Measurements from ENCODE around the gene RAB40B.

The RAB40B gene

DNA sequence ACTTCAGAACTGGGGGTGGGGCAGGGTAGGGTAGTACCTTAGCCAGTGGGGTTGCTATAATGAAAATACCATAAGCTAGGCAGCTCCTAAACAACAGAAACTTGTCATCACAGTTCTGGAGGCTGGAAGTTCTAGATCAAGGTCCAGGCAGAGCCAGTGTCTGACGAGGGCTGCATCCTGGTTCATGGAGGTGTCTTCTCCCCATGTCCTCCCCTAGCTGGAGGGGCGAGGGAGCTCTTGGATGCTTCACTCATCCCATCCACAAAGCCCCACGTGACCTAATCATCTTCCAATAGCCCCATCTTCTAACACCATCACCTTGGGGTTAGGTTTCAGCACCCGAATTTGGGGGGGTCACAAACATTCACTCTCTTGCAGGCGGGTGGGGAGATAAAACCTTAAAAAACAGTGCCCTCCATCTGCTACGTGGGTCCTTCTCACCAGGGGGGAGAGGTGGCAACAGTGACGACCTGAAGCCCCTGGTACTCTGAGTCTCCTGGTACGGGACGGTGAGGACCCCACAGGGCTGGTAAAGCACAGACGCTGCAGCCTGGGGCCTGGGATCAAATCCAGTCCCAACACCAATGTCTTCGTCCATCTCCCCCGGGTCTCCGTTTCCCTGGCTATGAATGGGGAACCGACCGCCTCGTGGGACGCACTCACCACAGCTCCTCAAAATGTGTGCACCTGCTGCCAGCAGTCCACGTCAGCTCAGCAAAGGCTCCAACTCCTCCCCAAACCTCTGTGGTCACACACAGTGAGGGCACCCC, 22.8 kb downstream of the RAB40B start:
- H3K4me2 ChIP-seq (ENCODE audit: low read depth, low read length): no peak overlapping the region
- no peaks in the 10 kb centered on the region for H3F3A ChIP-seq (ENCODE audit: insufficient read depth, low read length)
- no peaks in the 10 kb centered on the region for H3K27me3 ChIP-seq (replicated peaks; ENCODE audit: insufficient read depth, low read length)
- H3K9ac ChIP-seq (ENCODE audit: low read length): no peak overlapping the region
- H2AFZ ChIP-seq (ENCODE audit: low read length): no peak overlapping the region
- no peaks in the 10 kb centered on the region for H3K79me2 ChIP-seq (ENCODE audit: low read length)
- H3K9me2 ChIP-seq (replicated peaks; ENCODE audit: insufficient read depth, low read length): no peaks in the 10 kb centered on the region
- no peaks in the 10 kb centered on the region for H3K4me1 ChIP-seq (ENCODE audit: low read length)
- H3K36me3 ChIP-seq (replicated peaks; ENCODE audit: insufficient read depth, low read length): no peaks in the 10 kb centered on the region
- no peak overlapping the region for H3K27ac ChIP-seq (ENCODE audit: low read length)
- TF ChIP-seq EZH2phosphoT487 (IDR thresholded peaks at IDR 0.05; ENCODE audit: low read length) (no peak), EZH2 (optimal IDR thresholded peaks at IDR 0.05; ENCODE audit: low read depth, low read length) (no peak)
- TF ChIP-seq, protein P1, sequence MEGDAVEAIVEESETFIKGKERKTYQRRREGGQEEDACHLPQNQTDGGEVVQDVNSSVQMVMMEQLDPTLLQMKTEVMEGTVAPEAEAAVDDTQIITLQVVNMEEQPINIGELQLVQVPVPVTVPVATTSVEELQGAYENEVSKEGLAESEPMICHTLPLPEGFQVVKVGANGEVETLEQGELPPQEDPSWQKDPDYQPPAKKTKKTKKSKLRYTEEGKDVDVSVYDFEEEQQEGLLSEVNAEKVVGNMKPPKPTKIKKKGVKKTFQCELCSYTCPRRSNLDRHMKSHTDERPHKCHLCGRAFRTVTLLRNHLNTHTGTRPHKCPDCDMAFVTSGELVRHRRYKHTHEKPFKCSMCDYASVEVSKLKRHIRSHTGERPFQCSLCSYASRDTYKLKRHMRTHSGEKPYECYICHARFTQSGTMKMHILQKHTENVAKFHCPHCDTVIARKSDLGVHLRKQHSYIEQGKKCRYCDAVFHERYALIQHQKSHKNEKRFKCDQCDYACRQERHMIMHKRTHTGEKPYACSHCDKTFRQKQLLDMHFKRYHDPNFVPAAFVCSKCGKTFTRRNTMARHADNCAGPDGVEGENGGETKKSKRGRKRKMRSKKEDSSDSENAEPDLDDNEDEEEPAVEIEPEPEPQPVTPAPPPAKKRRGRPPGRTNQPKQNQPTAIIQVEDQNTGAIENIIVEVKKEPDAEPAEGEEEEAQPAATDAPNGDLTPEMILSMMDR (IDR thresholded peaks at IDR 0.05; ENCODE audit: low read length): no peak
- no peaks in the 10 kb centered on the region for H4K20me1 ChIP-seq (ENCODE audit: insufficient read depth, low read length)
- no peak for DNase-seq
- H3K4me3 ChIP-seq (ENCODE audit: low read length): no peak overlapping the region
- no peaks in the 10 kb centered on the region for H3K9me3 ChIP-seq (replicated peaks; ENCODE audit: insufficient read depth, low read length)

DNA sequence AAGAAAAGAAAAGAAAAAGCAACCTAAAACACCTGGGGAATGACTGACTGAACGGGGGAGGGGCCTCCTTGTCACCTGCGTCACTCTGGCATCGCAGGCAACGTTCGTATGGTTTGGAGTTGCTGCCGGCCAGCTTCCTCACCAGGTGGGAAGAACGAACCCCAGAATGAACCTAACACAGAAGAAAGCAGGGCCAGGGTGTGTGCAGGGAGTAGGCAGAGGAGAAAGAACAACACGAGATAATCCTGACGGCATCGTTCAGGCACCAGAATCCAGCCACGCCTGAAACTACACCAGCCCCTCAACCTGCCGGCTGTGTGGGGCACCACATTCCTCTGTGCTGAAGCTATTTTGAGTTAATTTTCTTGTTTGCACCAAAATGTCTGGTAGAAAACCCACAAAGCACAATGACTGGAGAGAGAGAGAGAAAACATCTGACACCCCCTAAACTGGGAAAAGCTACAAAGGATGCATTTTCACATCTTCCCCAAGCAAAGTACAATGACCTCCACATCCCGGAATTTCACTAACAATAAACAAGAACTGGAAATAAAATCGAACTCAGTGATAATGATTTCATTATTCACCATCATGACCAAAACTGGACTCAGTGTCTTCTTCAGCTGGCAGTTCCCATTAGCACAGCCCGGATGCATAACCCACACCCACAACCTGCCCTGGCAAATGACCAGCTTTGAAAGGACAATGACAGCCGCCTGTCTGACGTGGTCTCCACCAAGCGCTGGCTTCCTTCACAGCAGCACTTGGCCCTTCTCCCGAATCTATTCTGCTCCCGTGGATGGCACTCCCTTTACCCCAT, 23.6 kb downstream of the RAB40B start:
- no peak overlapping the region for H3K4me2 ChIP-seq (ENCODE audit: low read depth, low read length)
- H2AFZ ChIP-seq (ENCODE audit: low read length): no peak overlapping the region
- H3K27ac ChIP-seq (ENCODE audit: low read length): no peak overlapping the region
- H3K9me2 ChIP-seq (replicated peaks; ENCODE audit: insufficient read depth, low read length): no peaks in the 10 kb centered on the region
- H3K27me3 ChIP-seq (replicated peaks; ENCODE audit: insufficient read depth, low read length): no peaks in the 10 kb centered on the region
- H3K9me3 ChIP-seq (replicated peaks; ENCODE audit: insufficient read depth, low read length): no peaks in the 10 kb centered on the region
- H4K20me1 ChIP-seq (ENCODE audit: insufficient read depth, low read length): no peaks in the 10 kb centered on the region
- H3K9ac ChIP-seq (ENCODE audit: low read length): no peak overlapping the region
- H3K36me3 ChIP-seq (replicated peaks; ENCODE audit: insufficient read depth, low read length): no peaks in the 10 kb centered on the region
- DNase-seq: no peak
- H3K79me2 ChIP-seq (ENCODE audit: low read length): no peaks in the 10 kb centered on the region
- no peak overlapping the region for H3K4me3 ChIP-seq (ENCODE audit: low read length)
- no peaks in the 10 kb centered on the region for H3K4me1 ChIP-seq (ENCODE audit: low read length)
- TF ChIP-seq, protein P1 (IDR thresholded peaks at IDR 0.05; ENCODE audit: low read length): no peak
- TF ChIP-seq EZH2 (optimal IDR thresholded peaks at IDR 0.05; ENCODE audit: low read depth, low read length) (no peak), EZH2phosphoT487 (IDR thresholded peaks at IDR 0.05; ENCODE audit: low read length) (no peak)
- H3F3A ChIP-seq (ENCODE audit: insufficient read depth, low read length): no peaks in the 10 kb centered on the region

GRCh38 chr17:82670661-82671450, 27.6 kb downstream of the RAB40B start:
- Histone ChIP-seq H3K4me2 (ENCODE audit: low read depth, low read length) (no peak overlapping the region), H2AFZ (ENCODE audit: low read length) (no peak overlapping the region), H3K4me3 (ENCODE audit: low read length) (no peak overlapping the region), H3K27me3 (replicated peaks; ENCODE audit: insufficient read depth, low read length) (no peaks in the 10 kb centered on the region), H3K4me1 (ENCODE audit: low read length) (no peaks in the 10 kb centered on the region), H3K36me3 (replicated peaks; ENCODE audit: insufficient read depth, low read length) (no peaks in the 10 kb centered on the region), H3K79me2 (ENCODE audit: low read length) (no peaks in the 10 kb centered on the region), H3K27ac (ENCODE audit: low read length) (no peak overlapping the region), H3K9ac (ENCODE audit: low read length) (no peak overlapping the region), H3K9me2 (replicated peaks; ENCODE audit: insufficient read depth, low read length) (no peaks in the 10 kb centered on the region), H4K20me1 (ENCODE audit: insufficient read depth, low read length) (no peaks in the 10 kb centered on the region), H3K9me3 (replicated peaks; ENCODE audit: insufficient read depth, low read length) (no peaks in the 10 kb centered on the region), H3F3A (ENCODE audit: insufficient read depth, low read length) (no peaks in the 10 kb centered on the region)
- TF ChIP-seq EZH2 (optimal IDR thresholded peaks at IDR 0.05; ENCODE audit: low read depth, low read length): no peak
- TF ChIP-seq EZH2phosphoT487 (IDR thresholded peaks at IDR 0.05; ENCODE audit: low read length): no peak
- TF ChIP-seq, protein P1 (IDR thresholded peaks at IDR 0.05; ENCODE audit: low read length): no peak
- no peak for DNase-seq
